Endothelial cell (in vitro differentiated cells): ENCODE data around the gene FNDC8. TPM values are rescaled to one million over a fixed set of nuclear protein-coding genes. Genes with fewer than 3 reads are reported as not detected.
"Not testable (repeated sequence)": the region's sequence is repeated elsewhere in the genome, so short reads cannot be mapped to it uniquely, and the experiment has no call there.

Experiments used
- DNase-seq: peaks from one replicate; pipeline ENCODE4 v3.0.0; 2021; ENCODE audit warnings: low spot score
- H3K27ac Mint-ChIP-seq: one replicate; pipeline ENCODE4 v1.8.0; 2021; ENCODE audit warnings: mixed read lengths, inconsistent platforms; ENCODE audit not compliant: unreplicated experiment
- H3K27me3 Mint-ChIP-seq: one replicate; pipeline ENCODE4 v1.8.0; 2021; ENCODE audit warnings: mild to moderate bottlenecking, moderate library complexity, mixed read lengths, inconsistent platforms; ENCODE audit not compliant: unreplicated experiment
- H3K36me3 Mint-ChIP-seq: one replicate; pipeline ENCODE4 v1.8.0; 2021; ENCODE audit warnings: mild to moderate bottlenecking, low read depth, mixed read lengths, inconsistent platforms; ENCODE audit not compliant: unreplicated experiment
- H3K4me1 Mint-ChIP-seq: one replicate; pipeline ENCODE4 v1.8.0; 2021; ENCODE audit warnings: mild to moderate bottlenecking, mixed read lengths, inconsistent platforms; ENCODE audit not compliant: unreplicated experiment
- H3K4me3 Mint-ChIP-seq: one replicate; pipeline ENCODE4 v1.8.0; 2021; ENCODE audit warnings: mild to moderate bottlenecking, mixed read lengths, inconsistent platforms; ENCODE audit not compliant: unreplicated experiment
- H3K9me3 Mint-ChIP-seq: one replicate; pipeline ENCODE4 v1.8.0; 2021; ENCODE audit warnings: mixed read lengths, inconsistent platforms; ENCODE audit not compliant: unreplicated experiment
- total RNA-seq: library from RNA; stranded (reverse); fragmentation: NEBNext Ultra II Directional; extraction: Animal tissue kit (Norgen Biotek cat#: 25700); gene quantifications from one replicate; pipeline ENCODE4 v1.2.1, GENCODE V29; 2021; ENCODE audit not compliant: unreplicated experiment
- TF ChIP-seq, protein P1 (sequence below): fragments of 200-600 bp; sonication (generic); IDR thresholded peaks from one replicate; pipeline ENCODE4 v1.5.0; 2021; ENCODE audit warnings: antibody characterized with exemption; ENCODE audit not compliant: unreplicated experiment

The FNDC8 gene
- total RNA-seq, 1 donor from 2014 or later, result not detected

DNA sequence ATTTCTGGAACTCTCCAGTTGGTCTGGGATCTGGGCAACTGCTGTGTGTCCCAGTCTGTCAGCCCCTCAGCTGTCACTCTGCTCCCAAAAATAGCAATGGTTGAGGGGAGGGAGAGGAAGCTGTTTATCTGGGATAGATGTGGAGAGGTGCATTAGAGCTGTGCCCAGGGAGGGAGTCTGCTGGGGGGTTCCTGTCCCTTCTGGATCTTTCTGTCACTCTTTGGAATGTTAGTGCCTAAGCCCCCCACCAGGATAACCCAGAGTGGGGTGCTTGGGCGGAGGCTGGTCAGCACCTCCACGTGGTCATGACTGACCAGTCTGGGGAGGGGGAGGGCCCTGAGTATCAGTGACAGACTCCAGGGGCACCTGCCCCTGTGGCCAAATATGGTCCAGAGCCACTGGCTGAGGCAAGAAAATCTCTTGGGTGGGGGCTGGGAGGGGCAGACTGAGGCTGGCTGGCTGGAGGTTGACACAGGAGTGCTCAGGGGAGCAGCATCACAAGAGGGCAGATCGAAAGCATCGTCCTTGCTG lies 26.0 kb downstream of the FNDC8 start, which contains the start of gene UNC45B:
Gene UNC45B, plus strand, starts transcription at position 443 of the 531 bp plus-strand sequence. CDS start 447 bp downstream, outside the sequence.
- Mint-ChIP-seq H3K9me3 (no peaks in the 10 kb centered on the region), H3K27me3 (peaks cover 3% of the 10 kb centered on the region), H3K27ac (no peak within 1 kb of the TSS), H3K36me3 (no peaks in the 10 kb centered on the region), H3K4me1 (peaks cover 22% of the 10 kb centered on the region), H3K4me3 (no peak within 1 kb of the TSS)
- TF ChIP-seq, protein P1, sequence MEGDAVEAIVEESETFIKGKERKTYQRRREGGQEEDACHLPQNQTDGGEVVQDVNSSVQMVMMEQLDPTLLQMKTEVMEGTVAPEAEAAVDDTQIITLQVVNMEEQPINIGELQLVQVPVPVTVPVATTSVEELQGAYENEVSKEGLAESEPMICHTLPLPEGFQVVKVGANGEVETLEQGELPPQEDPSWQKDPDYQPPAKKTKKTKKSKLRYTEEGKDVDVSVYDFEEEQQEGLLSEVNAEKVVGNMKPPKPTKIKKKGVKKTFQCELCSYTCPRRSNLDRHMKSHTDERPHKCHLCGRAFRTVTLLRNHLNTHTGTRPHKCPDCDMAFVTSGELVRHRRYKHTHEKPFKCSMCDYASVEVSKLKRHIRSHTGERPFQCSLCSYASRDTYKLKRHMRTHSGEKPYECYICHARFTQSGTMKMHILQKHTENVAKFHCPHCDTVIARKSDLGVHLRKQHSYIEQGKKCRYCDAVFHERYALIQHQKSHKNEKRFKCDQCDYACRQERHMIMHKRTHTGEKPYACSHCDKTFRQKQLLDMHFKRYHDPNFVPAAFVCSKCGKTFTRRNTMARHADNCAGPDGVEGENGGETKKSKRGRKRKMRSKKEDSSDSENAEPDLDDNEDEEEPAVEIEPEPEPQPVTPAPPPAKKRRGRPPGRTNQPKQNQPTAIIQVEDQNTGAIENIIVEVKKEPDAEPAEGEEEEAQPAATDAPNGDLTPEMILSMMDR, result no peak
- no peak for DNase-seq

DNA sequence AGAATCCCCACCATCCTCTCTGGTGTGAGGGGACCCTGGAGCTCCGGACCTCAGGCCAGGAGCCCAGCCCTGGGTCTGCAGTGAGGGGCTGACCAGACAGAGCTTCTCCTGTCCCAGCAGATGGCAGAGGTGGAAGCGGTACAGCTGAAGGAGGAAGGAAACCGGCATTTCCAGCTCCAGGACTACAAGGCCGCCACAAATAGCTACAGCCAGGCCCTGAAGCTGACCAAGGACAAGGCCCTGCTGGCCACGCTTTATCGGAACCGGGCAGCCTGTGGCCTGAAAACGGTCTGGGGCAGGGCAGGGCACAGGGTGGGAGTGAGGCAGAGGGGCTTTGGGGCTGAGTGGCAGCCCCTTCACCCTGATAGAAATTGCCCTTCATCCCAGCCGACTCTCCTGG lies 26.7 kb downstream of the FNDC8 start:
- TF ChIP-seq, protein P1, result no peak
- DNase-seq, result peak; percentile 35
- Mint-ChIP-seq H3K4me1 (peaks cover 22% of the 10 kb centered on the region), H3K27ac (no peak overlapping the region), H3K27me3 (peaks cover 3% of the 10 kb centered on the region), H3K36me3 (no peaks in the 10 kb centered on the region), H3K4me3 (no peak overlapping the region), H3K9me3 (no peaks in the 10 kb centered on the region)

DNA sequence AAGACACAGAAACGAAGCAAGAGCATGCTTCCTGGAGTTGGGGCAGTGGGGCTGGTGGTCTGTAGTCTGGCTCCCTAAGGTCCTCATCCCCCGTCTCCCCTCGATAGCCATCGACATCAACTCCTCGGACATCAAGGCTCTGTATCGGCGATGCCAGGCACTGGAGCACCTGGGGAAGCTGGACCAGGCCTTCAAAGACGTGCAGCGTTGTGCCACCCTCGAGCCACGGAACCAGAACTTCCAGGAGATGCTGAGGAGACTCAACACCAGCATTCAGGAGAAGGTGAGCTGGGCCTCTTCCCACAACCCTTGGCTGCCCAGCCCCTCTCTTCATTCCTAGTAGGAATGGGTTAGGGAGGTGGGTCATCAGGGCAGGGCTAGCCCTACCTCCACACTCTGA lies 28.5 kb downstream of the FNDC8 start:
- H3K36me3 Mint-ChIP-seq, result no peaks in the 10 kb centered on the region
- no peak for DNase-seq
- H3K27ac Mint-ChIP-seq, result no peak overlapping the region
- TF ChIP-seq, protein P1, result no peak
- H3K4me3 Mint-ChIP-seq, result no peak overlapping the region
- H3K27me3 Mint-ChIP-seq, result peaks cover 3% of the 10 kb centered on the region
- H3K9me3 Mint-ChIP-seq, result no peaks in the 10 kb centered on the region
- peaks cover 31% of the 10 kb centered on the region for H3K4me1 Mint-ChIP-seq

DNA sequence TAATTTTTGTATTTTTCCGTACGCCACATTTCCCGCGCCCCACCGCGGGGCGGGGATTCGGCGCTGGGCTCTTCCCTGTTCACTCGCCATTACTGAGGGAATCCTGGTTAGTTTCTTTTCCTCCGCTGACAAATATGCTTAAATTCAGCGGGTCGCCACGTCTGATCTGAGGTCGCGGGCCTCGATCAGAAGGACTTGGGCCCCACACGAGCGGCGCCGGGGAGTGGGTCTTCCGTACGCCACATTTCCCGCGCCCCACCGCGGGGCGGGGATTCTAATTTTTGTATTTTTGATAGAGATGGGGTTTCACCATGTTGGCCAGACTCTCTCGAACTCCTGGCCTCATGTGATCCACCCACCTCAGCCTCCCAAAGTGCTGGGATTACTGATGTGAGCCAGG lies 29.7 kb downstream of the FNDC8 start:
- not testable (repeated sequence) for H3K36me3 Mint-ChIP-seq, H3K9me3 Mint-ChIP-seq, H3K4me3 Mint-ChIP-seq, DNase-seq, H3K27ac Mint-ChIP-seq, H3K27me3 Mint-ChIP-seq
- H3K4me1 Mint-ChIP-seq, result peaks cover 31% of the 10 kb centered on the region

DNA sequence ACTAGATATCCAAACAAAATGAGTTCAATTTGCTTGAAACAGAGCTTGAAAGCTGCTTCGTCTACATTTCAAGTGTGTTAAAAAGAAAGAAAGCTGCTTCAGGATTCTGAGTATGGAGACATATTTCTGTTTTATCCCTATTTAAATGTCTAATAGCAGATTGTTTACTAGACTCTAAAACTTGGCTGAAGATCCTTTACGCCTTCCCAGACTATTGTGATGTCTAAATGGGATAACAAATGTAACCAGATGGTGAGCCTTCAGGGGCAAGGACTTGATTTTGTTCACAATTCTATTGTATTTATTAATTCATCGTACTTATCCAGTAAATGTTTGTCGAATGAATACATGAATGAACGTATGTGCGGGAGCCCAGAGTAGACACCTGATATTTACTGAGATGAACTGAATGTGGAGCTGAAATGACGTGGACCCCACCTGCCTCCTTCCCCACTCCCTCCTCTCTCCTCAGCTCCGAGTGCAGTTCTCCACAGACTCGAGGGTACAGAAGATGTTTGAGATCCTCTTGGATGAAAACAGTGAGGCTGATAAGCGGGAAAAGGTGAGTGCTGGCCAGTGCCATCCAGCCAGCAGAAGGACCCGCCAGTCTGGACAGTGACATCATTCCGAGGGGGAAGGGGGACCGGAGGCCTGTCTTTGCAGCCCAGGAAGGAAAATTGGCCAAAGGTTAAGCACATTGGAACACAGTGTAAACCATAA lies 31.2 kb downstream of the FNDC8 start:
- TF ChIP-seq, protein P1, result no peak
- Mint-ChIP-seq H3K4me1 (peaks cover 25% of the 10 kb centered on the region), H3K9me3 (no peaks in the 10 kb centered on the region), H3K27ac (no peak overlapping the region), H3K4me3 (no peak overlapping the region), H3K27me3 (peaks cover 3% of the 10 kb centered on the region), H3K36me3 (no peaks in the 10 kb centered on the region)
- DNase-seq, result no peak
